OCI-M1 (cell line): ENCODE results near the gene DLG2.
A peak's percentile ranks its signal among the peaks of the same experiment; 100 is the strongest.

Source experiments
- DNase-seq: peaks from one replicate; lab custom pipeline; 2025; lab: John Stamatoyannopoulos, UW

The DLG2 gene

DNA sequence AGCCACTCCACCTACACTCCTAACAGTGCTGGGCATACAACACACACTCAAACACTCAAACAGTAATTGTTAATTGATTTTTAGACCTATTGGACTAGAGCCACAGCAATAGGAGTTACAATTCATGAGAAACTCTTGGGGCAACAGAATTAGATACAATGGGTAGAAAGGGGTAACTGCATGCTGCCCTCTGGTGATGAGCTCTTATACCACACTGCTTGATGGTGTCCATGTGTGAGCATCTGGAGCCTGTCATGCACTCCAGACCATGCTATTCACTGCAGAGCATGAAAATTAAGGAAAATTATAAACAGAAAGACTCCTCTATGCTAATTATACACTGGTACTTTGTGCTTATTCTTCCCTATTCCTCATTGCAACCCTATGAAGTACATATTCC is 1365.4 kb downstream of the DLG2 start:
- peak; percentile 43 for DNase-seq

DNA sequence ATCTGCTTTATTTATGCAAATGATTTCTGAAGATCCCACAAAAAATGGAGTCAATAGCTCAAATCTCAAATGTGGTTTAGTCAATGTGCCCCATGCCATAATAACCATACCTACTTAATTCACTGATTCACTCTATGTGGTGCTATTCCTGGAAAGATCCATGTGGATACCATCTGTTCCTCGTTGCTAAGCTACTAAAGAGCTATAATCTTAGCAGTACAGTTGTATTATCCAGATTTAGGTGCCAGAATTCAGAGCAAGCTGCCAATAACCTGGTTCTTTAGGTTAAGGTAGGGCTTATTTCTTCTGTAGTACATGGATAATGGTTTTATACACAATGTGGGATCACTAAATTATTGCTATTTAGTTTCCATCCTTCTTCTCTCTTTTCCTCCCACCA is 1366.3 kb downstream of the DLG2 start:
- DNase-seq = no peak

DNA sequence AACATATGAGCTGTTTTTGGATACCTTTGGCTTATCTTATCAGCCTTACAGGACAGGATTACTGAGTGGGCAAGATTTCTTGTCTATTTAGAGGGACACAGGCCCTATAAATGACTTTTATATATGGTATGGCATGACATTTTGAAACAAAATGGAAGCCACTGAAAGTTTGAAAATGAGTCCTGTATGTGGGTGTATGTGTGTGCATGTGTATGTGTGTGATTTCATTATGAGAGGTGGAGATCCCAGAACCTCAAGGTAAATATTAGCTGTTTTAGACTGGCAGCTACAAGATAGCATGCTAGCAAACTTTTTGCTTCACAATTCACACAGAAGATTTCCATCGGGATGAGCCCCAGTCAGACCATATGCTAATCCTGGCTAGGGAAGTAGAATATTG is 1370.5 kb downstream of the DLG2 start:
- no peak for DNase-seq

DNA sequence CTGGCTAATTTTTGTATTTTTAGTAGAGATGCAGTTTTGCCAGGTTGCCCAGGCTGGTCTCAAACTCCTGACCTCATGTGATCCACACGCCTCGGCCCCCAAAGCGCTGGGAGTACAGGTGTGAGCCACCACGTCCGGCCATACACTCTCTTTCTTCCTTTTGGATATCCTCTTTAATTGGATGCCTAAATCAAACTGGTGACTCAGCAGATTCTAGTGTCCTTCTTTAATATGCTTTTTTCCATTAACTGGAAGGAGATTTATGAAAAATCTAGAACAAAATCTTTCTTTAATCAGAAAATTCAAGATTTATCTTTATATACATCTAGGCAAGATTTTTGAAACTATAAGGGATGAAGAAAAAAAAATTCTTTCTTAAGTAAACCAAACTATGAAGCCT is 1371.7 kb downstream of the DLG2 start:
- no peak for DNase-seq

DNA sequence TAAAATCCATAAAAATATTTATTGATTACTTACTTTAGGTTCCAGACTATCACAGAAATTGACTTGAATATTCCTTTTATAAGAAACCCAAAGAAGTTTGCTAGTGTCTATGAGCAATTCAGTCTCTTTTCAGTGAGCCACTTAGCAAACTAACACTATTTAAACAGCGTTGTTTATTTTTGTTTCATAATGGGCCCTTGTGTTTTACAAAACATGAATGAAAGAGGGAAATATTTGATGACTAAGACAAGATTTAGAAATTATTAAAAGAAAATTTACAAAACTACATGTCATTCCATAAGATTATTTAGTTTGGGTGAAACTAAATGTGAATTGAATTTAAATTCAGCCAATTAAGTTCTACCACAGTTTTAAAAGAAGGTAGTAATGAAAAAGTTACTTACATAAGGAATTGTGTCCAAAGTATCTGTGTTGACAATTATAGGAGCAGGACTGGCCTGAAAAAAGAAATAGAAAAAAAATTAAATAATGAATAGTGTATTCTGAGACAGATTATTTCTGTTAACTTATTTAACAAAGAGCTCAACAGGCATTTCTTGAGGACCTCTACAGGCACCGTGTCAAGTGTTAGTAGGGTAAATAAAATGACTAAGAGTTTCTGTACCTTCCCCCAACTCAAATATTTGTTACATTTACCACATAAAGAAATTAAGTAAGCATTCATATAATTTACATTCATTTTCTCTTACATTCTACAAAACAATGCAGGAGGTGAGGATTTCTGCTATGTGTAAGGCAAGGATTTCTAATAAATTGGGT is 1376.1 kb downstream of the DLG2 start:
- DNase-seq = no peak

DNA sequence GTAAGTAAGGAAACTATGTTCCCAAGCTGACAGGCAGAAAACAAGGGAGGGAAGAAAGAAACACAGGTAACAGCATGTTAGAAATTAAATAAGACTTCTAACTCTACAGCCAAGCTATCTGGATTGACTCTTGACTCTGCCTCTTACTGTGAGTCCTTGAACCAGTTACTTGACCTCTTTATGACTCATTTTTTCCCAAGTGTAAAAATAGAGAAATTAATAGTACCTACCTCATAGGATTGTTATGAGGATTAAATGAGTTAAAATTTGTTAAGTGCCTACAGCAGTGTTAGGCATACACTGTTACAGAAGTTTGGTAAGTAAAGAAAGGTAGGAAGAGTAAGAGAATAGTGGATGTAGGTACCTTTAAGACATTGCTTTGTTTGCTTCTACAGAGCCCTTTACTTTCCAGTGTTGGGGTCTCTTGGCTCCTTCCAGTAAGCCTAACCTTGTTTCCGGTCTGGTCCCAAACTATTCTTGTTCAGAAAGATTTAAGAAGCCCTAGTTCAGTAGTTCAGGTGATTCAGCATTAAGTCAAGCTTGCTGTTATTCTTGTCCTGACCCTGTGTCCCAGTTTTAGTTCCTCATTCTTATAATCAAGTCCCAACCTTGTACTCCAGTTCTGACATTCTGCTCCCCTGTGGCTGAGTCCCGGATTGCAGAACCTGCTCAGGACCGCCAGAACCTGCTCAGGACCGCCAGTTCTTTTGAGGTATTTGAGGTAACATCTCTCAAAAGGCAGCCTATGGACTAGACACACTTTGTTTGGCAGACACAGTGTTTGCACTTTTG is 1377.6 kb downstream of the DLG2 start:
- peak; percentile 76 for DNase-seq

DNA sequence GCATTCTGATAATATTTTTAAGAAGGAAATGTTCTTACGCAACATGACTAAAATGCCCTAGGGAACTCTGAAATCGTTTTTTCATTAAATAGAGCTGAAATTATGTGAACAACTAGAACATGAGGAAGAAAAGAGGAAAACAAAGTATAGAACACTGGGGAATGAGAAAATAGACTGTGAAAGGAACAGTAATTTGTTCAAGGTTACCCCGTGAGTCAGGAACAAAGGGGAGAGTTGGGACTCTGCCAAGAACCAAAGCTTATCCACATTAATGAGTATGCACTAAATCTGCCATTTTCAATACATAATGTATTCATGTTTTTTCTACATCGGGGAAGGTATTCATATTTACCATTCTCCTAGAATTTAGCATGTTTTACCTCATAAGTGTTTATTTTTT is 1379.2 kb downstream of the DLG2 start:
- no peak for DNase-seq

DNA sequence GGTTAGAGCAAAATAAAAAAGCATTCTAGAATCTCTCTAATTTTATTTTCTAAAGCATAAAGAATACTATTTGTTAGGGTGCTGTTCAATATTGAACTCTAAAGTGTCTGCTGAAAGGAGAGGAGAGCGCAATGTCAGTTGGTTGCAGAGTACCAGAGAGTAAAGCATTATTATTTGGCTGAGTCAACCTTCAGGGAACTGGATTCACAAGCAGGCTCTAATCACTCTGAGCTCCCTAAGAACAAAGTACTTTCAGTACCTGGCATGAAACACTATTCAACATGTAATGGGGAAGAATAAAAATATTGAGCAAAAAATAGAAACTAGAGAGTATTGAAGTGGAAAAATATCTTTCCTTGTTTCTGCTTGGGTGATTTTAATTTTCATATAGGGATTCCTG is 1380.0 kb downstream of the DLG2 start:
- no peak for DNase-seq

DNA sequence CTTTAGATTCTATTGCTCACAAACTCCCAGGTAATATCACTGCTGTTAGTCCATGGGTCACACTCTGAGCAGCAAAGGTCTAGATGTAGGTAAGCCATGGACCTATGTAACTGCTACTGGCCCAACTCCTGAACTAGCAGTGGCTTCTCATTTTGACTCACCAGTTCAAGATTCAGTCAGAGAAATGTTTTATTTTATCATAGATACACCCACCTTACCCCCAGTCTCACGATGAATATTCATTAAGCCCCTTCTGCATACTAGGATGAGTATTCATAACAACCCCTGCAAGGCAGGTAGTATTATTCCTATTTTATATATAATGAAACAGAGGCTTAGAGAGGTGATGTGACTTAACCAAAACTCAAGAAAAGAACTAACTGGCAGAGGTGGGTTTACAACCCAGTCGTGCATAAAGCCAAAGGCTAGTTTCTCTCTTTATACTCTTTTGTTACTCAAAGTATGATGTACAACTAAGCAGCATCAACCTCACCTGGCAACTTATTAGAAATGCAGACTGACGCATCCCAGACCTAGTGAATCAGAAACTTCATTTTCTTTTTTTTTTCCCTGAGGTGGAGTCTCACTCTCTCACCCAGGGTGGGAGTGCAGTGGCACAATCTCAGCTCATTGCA is 1383.4 kb downstream of the DLG2 start:
- no peak for DNase-seq

DNA sequence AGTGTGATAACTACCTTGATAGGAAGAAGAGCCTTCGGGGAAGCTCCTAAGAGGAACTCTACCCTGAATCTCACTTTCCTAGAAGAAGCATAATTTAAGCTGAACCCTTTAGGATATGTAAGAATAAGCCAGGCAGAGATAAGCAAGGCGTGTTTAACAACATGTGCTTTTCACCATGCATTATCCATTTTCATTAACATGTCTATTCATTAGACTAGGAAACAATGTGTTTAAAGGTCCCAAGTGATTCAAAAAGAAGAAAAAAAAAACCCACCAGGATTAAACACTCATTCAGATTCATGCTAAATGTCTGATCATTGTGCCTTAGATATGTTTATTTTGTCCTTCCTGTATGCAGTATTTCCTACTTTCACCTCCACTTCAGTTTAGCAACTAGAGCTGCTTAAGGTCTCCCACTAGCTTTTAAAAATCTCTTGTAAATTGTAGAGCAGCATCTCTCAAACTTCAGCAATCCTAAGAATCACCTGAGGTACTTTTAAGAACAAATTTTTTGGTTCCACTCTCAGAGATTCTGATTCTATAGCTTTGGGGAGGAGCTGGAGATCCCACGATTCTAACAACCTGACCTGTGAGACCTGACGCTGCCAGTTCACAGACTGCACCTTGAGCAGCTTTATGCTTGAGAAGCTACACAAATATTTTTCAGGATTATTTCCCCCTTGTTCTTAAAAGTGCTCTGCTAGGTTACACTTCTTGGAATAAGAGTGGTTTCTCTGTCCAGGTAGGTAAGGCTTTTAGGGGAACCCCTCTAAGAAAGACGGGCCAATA is 1385.6 kb downstream of the DLG2 start:
- DNase-seq = peak; percentile 45

DNA sequence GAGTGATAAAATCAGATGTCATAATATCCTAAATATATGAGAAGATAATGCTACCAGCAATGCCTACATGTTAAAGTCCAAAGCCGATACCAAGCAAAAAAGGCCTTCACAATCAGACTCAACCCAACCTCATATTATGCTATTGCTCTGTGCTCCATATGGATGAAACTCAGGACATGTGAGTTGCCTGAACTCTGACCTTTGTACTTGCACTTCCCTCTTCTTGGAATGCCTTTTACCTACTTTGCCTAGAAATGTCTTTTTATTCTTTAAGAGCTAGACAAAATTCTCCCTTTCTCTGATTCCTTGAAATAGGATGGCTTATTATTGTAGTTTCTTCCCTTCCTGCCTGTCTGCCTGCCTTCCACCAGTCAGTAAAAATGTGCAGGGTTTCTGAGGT is 1386.3 kb downstream of the DLG2 start:
- DNase-seq = no peak

DNA sequence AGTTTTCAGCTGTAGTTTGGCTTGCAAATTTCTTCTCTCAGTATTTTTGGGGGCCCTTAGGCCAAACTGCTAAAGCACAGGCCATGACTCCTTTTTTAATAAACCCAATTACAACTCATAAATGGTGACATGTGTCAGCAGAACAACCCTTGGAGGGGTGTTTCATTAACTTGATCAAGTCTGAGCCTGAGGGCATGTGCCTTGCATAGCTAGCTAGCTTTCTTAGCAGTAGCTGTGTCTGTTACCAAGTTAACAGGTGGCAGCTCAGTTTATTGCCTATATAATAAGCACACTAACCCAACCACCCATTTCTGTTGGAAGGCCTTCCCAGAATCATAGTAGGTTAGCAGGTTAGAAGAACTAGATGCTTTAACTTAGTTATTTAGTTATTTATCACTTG is 1390.7 kb downstream of the DLG2 start:
- DNase-seq = no peak

DNA sequence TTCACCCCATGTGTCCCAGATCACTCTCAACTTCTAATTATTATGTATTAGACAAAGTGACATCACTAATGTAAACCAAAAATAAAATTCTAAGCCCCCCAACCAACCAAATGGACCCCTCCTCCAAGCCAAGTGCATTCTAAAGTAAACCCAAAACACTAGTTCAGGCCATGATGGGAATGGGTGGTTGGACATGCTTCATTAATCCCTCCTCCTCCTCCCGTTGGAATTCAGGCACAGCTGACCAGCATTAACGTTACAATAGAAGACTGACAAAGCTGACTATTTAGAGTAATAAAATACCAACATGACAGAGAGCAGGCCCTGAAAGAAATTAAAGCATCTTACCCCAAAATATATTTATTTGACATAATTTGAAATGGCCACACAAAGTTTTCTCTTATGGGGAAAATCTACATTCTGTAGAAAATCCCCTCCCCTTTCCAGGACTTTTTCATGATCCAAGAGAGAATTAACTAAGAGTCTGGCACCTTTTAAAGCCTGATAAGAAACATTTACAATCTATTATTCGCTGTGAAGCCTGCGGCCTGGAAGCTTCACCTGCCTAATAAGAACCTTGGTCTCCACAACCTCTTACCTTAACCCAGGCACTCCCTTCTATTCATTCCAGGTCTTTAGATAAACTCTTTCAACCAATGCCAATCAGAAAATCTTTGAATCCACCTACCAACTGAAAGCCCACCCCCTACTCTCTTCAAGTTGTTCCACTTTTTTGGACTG is 1392.5 kb downstream of the DLG2 start:
- no peak for DNase-seq

DNA sequence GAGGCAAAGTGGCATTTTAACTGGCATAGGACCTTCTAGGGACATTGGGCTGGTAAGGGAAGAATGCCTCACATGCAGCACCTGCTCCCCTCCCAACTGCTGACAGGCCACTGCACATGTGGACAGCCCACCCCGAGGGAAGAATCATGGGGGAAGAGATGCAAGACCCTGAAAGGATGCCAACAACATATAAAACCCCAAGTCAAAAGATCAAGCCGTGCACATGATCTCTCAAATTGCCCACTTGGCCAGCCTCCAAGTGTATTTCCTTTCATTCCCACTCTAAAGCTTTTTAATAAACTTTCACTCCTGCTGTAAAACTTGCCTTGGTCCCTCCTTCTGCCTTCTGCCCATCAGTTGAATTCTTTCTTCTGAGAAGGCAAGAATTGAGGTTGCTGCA is 1393.1 kb downstream of the DLG2 start:
- DNase-seq = no peak

DNA sequence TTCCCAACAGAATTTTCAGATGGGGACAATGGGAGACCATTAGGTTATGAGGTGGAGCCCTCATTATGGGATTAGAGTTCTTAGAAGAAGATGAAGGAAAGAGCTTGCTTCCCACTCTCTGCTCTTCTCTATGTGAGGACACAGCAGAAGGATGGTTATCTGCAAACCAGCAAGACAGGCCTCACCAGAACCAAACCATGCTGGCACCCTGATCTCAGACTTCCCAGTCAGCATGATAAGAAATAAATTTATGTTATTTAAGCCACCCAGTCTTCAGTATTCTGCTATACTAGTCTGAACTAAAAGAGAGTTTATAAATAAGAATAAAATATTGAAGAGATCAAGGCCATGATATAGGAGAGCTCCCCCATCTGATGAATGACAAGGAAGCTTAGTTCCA is 1394.6 kb downstream of the DLG2 start:
- no peak for DNase-seq

DNA sequence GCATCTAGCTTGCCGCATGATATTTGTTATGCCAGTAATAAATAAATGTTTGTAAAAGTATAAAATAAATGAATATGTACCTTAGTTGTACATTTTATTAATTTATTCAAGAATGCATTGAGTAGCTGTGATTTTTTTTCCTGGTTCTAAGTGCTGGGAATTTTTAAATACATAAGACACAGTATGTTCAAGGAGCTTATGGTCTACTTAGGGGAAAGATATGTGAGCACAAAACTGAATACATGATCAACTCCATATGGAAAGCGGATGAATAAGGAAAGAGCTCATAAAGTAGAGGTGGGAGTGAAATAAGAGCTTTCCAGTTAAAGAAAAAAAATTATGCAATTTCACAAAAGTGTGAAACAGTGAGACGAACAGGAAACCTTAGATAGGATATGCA is 1396.7 kb downstream of the DLG2 start:
- DNase-seq = no peak

DNA sequence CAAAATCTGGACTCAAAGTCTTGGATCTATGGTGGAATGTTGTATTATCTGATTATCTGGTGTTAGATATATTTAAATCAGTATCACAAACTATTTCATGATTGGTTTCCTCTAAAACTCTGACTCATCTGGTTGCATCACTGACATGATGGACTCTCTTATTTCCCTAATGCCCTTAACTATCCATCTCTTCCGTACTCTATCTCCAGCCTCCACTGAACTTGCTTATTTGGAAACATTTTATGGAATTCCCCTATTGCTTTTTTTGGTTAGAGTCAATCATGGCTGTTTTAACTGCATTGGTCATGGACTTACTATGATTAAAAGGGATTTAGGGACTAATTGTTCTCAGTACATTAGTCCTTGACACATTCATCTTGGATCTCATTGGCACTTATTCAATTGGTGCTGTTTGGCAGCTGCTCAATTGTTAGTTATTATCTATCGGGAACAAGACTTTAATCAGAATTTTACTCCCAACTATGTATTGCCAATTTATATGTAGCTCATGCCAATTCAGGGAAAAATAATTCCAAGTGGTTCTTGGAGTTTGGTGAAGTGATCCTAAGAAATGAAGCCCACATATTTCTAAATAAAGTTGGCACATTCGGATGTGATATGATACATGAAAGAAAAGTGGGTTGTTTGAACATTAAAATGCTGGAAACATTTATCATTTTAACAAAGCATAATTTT is 1399.0 kb downstream of the DLG2 start:
- DNase-seq = no peak

DNA sequence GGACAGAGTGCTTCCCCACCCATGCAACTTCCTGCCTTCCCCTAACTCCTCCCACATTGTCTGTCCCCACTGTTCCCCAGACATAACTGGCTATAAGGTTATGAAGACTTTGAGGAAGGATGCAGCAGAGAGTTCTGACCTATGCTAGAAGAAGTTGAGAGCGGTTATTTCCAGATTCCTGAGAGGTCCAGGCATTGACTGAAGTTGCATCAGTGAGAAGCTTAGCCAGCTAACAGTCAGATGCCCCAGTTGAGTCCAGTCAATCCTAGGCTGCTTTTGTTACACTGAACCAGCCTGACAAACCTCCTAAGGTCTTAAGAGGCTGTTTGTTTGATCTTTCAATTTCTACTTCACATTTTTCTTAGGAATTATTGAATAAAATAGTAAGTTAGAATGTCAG is 1403.1 kb downstream of the DLG2 start:
- DNase-seq = peak; percentile 76

DNA sequence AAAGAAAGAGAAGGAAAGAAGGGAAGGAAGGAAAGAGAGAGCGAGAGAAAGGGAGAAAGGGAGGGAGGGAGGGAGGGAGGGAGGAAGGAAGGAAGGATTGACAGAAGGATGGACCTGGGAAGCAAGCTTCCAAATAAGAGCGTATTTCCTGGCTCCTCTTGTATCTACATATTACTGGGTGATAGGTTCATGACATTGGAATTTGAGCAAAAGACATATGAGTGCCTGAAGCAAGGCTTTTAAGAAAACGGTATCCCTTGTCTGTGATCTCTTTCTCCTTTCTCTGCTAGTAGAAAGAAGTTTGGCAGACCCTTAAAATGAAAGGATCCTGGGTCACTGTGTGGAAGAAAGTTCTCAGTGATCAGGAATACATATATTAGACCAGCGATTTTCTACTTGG is 1408.8 kb downstream of the DLG2 start:
- DNase-seq = no peak

DNA sequence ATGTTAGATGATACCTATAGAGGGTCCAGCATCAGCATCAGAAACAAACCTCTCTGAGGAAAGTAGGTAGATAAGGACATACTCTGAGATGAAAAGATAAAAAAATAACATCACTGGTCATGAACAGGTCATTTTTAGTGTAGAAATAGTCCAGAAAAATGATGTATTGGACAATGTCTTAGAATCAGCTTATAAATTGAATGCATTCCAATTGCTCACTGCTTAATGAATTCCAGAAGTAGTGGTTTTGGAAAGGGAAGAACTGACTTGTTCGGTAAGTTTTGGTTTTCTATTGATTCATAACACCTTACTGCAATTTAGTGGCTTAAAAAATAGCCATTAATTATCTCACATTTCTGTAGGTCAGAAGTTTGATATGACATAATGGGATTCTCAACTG is 1411.5 kb downstream of the DLG2 start:
- DNase-seq = no peak

DNA sequence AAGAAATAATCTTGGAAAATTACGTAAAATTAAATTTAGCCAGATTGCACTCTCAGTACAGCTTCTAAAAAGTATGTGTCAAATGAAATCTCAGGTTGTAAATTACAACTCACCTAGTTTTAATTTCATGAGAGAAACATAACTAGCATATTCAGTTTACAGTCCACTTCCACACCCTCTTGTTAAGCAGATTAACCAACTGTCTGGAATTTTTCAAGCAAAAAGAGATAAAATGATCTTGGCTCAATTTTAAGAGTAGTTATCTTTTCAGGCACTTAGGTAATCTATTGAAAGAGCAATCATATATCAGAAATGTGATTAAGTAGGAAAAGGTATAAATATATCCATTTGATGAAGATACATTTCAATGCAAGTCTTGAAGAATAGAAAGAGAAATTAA is 1412.6 kb downstream of the DLG2 start:
- DNase-seq = no peak
